Loucy (cell line): Measurements from ENCODE around the gene EEF1G.
A peak's percentile ranks its signal among the peaks of the same experiment; 100 is the strongest.

Source experiments
- H2AFZ ChIP-seq: fragments of 200-600 bp; sonication (generic); 2 replicates; pipeline ENCODE4 v1.6.0; 2016; ENCODE audit warnings: antibody characterized with exemption, mild to moderate bottlenecking, low read length, moderate library complexity
- H3F3A ChIP-seq: fragments of 200-600 bp; 2 replicates; pipeline ENCODE4 v1.6.0; 2016; ENCODE audit warnings: antibody characterized with exemption, low read depth, mild to moderate bottlenecking
- H3K27me3 ChIP-seq: fragments of 200-600 bp; sonication (generic); 2 replicates; pipeline ENCODE4 v1.6.1; 2014; ENCODE audit warnings: low read length, mild to moderate bottlenecking; ENCODE audit not compliant: insufficient read depth, poor library complexity, severe bottlenecking
- H3K36me3 ChIP-seq: fragments of 200-600 bp; sonication (generic); 2 replicates; pipeline ENCODE4 v1.6.1; 2016; ENCODE audit warnings: low read length; ENCODE audit not compliant: insufficient read depth
- H3K4me1 ChIP-seq: fragments of 200-600 bp; sonication (generic); 2 replicates; pipeline ENCODE4 v1.5.1; 2014; ENCODE audit warnings: low read length, mild to moderate bottlenecking; ENCODE audit not compliant: insufficient read depth, poor library complexity, severe bottlenecking
- H3K4me2 ChIP-seq: fragments of 200-600 bp; sonication (generic); 2 replicates; pipeline ENCODE4 v1.6.0; 2014; ENCODE audit warnings: antibody characterized with exemption, low read length, low read depth, mild to moderate bottlenecking; ENCODE audit not compliant: poor library complexity, severe bottlenecking
- H3K4me3 ChIP-seq: fragments of 200-600 bp; sonication (generic); 2 replicates; pipeline ENCODE4 v1.5.1; 2014; ENCODE audit warnings: low read length, mild to moderate bottlenecking, mixed read lengths; ENCODE audit not compliant: poor library complexity, severe bottlenecking
- H3K79me2 ChIP-seq: fragments of 200-600 bp; sonication (generic); 2 replicates; pipeline ENCODE4 v1.6.1; 2014; ENCODE audit warnings: low read length; ENCODE audit not compliant: insufficient read depth
- H3K9ac ChIP-seq: fragments of 200-600 bp; sonication (generic); 2 replicates; pipeline ENCODE4 v1.6.0; 2014; ENCODE audit warnings: mild to moderate bottlenecking, low read depth, low read length, moderate library complexity; ENCODE audit not compliant: poor library complexity, severe bottlenecking
- H3K9me2 ChIP-seq: fragments of 200-600 bp; sonication (generic); replicated peaks from 2 replicates; pipeline ENCODE4 v1.6.1; 2016; ENCODE audit warnings: low read depth, low read length, mixed read lengths
- H3K9me3 ChIP-seq: fragments of 200-600 bp; sonication (generic); 2 replicates; pipeline ENCODE4 v1.6.1; 2014; ENCODE audit warnings: mild to moderate bottlenecking, antibody characterized with exemption, low read length, low read depth; ENCODE audit not compliant: insufficient read depth
- H4K20me1 ChIP-seq: fragments of 200-600 bp; sonication (generic); 2 replicates; pipeline ENCODE4 v1.6.0; 2014; ENCODE audit warnings: antibody characterized with exemption, low read length, mild to moderate bottlenecking; ENCODE audit not compliant: insufficient read depth, poor library complexity, severe bottlenecking
- CTCF ChIP-seq: fragments of 200-600 bp; sonication (generic); conservative IDR thresholded peaks from 2 replicates; pipeline ENCODE4 v1.5.1; 2014; ENCODE audit warnings: mild to moderate bottlenecking, antibody characterized with exemption, low read length
- EZH2phosphoT487 ChIP-seq: fragments of 200-600 bp; IDR thresholded peaks from 2 replicates; pipeline ENCODE4 v1.6.1; 2018; ENCODE audit warnings: antibody characterized with exemption, mild to moderate bottlenecking, moderate library complexity, borderline replicate concordance

The EEF1G gene

DNA sequence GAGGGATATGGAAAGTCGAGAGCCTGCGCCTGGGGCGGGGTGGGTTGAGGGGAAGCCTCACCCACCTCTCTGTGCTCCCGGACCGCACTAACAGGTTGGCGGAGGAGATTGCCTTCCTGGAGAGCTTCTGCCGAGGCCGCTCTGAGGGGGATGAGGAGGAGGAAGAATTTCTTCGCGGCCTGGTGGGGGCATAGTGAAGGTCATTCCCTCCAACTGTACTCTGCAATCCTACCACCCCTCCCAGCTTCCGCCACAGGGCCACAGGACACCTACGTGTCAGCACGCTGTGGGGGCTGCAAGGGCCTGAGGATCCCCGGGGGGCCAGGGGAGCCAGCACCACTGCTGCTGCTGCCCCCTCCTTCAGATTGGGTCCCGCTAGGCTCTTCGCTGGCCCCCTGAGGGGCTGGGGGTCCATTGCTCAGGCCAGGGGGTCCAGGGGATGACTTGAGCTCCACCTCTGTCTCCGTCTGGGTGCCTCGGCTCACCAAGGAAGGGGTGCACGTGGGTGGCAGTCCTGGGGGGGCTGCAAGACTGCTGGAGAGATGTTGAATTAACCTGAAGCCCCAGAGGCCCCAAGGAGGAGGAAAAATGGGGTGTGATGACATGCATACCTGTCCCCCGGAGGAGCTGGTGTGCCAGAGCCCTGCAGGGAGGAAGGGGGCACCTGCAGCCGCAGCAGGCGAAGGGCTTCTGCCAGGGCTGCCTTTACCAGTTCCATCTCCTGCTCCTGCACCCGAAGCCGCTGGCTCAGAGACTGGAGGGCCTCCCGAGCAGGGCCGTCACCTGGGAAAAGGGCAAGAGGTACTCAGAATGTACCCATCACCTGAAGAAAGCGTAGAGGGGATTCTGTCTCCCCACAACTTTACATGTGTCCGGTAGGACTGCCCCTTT lies 37.4 kb upstream of the EEF1G start:
- peaks cover 14% of the 10 kb centered on the region; the same call in 1 of the 2 replicates for H3K79me2 ChIP-seq
- H3K27me3 ChIP-seq = no peaks in the 10 kb centered on the region
- peak overlapping the region; percentile 81 for H3K4me2 ChIP-seq
- no peak for TF ChIP-seq EZH2phosphoT487
- TF ChIP-seq CTCF = no peak
- 0 out of 2 replicates have a peak overlapping the region, but pooled peaks have one; percentile 79 for H2AFZ ChIP-seq
- peaks cover 8% of the 10 kb centered on the region for H3F3A ChIP-seq
- H3K4me3 ChIP-seq = peak overlapping the region; percentile 90
- no peaks in the 10 kb centered on the region for H3K36me3 ChIP-seq
- H3K9me2 ChIP-seq = no peaks in the 10 kb centered on the region
- peak overlapping the region; percentile 80 for H3K9ac ChIP-seq
- peaks cover 27% of the 10 kb centered on the region for H3K4me1 ChIP-seq
- no peaks in the 10 kb centered on the region for H3K9me3 ChIP-seq
- H4K20me1 ChIP-seq = no peaks in the 10 kb centered on the region

- H3K27me3 ChIP-seq = no peaks in the 10 kb centered on the region
- H4K20me1 ChIP-seq = no peaks in the 10 kb centered on the region
- no peak for TF ChIP-seq EZH2phosphoT487
- no peak for TF ChIP-seq CTCF
- peak overlapping the region; percentile 80 for H3K9ac ChIP-seq
- no peaks in the 10 kb centered on the region for H3K36me3 ChIP-seq
- H3F3A ChIP-seq = peaks cover 8% of the 10 kb centered on the region
- H3K4me1 ChIP-seq = peaks cover 27% of the 10 kb centered on the region
- H3K9me2 ChIP-seq = no peaks in the 10 kb centered on the region
- H2AFZ ChIP-seq = no peak overlapping the region
- H3K79me2 ChIP-seq = peaks cover 14% of the 10 kb centered on the region; the same call in 1 of the 2 replicates
- H3K4me2 ChIP-seq = peak overlapping the region; percentile 81
- peak overlapping the region; percentile 90 for H3K4me3 ChIP-seq
- H3K9me3 ChIP-seq = no peaks in the 10 kb centered on the region
These were observed 36.7 kb upstream of the EEF1G start for GRCh38 chr11:62610403-62610802.

DNA sequence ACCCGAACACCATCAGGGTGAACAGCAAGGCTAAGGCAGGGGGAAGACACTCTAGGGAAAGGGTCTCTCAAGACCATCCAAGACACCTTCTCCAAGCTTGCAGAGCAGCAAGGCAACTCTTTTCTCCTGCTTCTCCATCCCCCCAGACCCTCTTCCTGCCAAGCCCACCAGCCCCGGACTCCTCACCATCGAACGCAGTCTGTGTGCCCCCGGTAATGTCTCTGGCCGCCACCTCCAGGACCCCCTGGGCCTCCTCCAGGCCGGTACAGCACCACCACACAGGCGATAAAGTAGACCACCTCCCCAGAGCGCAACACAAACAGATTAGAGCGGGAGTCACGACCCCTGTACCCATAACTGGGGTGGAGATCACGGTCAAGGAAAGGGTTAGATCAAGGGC lies 35.1 kb upstream of the EEF1G start:
- Histone ChIP-seq H3K9me2 (no peaks in the 10 kb centered on the region), H3K4me3 (no peak overlapping the region), H3F3A (peaks cover 6% of the 10 kb centered on the region), H3K4me2 (no peak overlapping the region), H3K9me3 (no peaks in the 10 kb centered on the region), H2AFZ (no peak overlapping the region), H3K9ac (no peak overlapping the region), H3K79me2 (peaks cover 14% of the 10 kb centered on the region; the same call in 1 of the 2 replicates), H3K27me3 (no peaks in the 10 kb centered on the region), H4K20me1 (no peaks in the 10 kb centered on the region), H3K36me3 (no peaks in the 10 kb centered on the region), H3K4me1 (peaks cover 27% of the 10 kb centered on the region)
- no peak for TF ChIP-seq EZH2phosphoT487
- TF ChIP-seq CTCF = no peak
